GM12892 (cell line): ENCODE measurements around the gene IAH1.

Experiments
- POLR2A ChIP-seq: IDR thresholded peaks from 2 replicates; pipeline ENCODE4 v1.6.1; 2011; ENCODE audit warnings: low read depth, low read length, control low read depth
- POLR2AphosphoS5 ChIP-seq: IDR thresholded peaks from 2 replicates; pipeline ENCODE4 v1.6.1; 2011; ENCODE audit warnings: low read depth, low read length, control low read depth
- TAF1 ChIP-seq: IDR thresholded peaks from 2 replicates; pipeline ENCODE4 v1.6.1; 2011; ENCODE audit warnings: low read depth, mild to moderate bottlenecking, control low read depth, low read length, borderline replicate concordance

- TF ChIP-seq POLR2A (no peak), TAF1 (no peak), POLR2AphosphoS5 (no peak)
These were observed 32.8 kb upstream of the IAH1 start for GRCh38 chr2:9441556-9441955.
